HEK293 (cell line): ENCODE measurements around the gene SMIM13.

ENCODE experiments used
- HOXD13 ChIP-seq: sonication (generic); formaldehyde crosslinking; IDR thresholded peaks from 2 replicates; pipeline ENCODE4 v1.8.0; 2022; ENCODE audit warnings: missing genetic modification reagents, borderline replicate concordance
- OVOL3 ChIP-seq: fragments of 450-650 bp; formaldehyde crosslinking; IDR thresholded peaks from 2 replicates; pipeline ENCODE4 v1.5.1; 2016; ENCODE audit warnings: missing biosample characterization, missing genetic modification characterization
- SETDB1 ChIP-seq: IDR thresholded peaks from one replicate; pipeline ENCODE4 v1.6.1; 2017; ENCODE audit warnings: mild to moderate bottlenecking, low read length, moderate library complexity, mixed read lengths; ENCODE audit not compliant: insufficient read length
- TRIM28 ChIP-seq: IDR thresholded peaks from 2 replicates; pipeline ENCODE4 v1.6.1; 2011; ENCODE audit warnings: low read length, control low read depth, borderline replicate concordance
- ZBTB8A ChIP-seq: fragments of 450-650 bp; formaldehyde crosslinking; IDR thresholded peaks from 2 replicates; pipeline ENCODE4 v1.5.1; 2016; ENCODE audit warnings: missing biosample characterization, missing genetic modification characterization
- ZFP41 ChIP-seq: fragments of 450-650 bp; formaldehyde crosslinking; IDR thresholded peaks from 2 replicates; pipeline ENCODE4 v1.5.1; 2016; ENCODE audit warnings: missing biosample characterization, missing genetic modification characterization, borderline replicate concordance
- ZNF157 ChIP-seq: fragments of 450-650 bp; formaldehyde crosslinking; IDR thresholded peaks from 2 replicates; pipeline ENCODE4 v1.5.1; 2016; ENCODE audit warnings: missing biosample characterization, missing genetic modification characterization
- ZNF202 ChIP-seq: fragments of 450-650 bp; formaldehyde crosslinking; IDR thresholded peaks from 2 replicates; pipeline ENCODE4 v1.5.1; 2016; ENCODE audit warnings: missing biosample characterization, missing genetic modification characterization, borderline replicate concordance
- ZNF274 ChIP-seq, 2 experiments: fragments of 200-500 bp in 1 of 2; fragments of 450-650 bp in 1 of 2; sonication (Bioruptor generic) in 1 of 2; formaldehyde crosslinking in 1 of 2; IDR thresholded peaks; 2 replicates each; pipeline versions ENCODE4 v1.5.1 to v1.6.1; 2014 to 2016; ENCODE audit warnings: borderline replicate concordance in 1 of 2, inconsistent platforms in 1 of 2, low read length in 1 of 2, missing biosample characterization in 1 of 2, missing genetic modification characterization in 1 of 2
- TF ChIP-seq, protein P1 (sequence below): fragments of 450-650 bp; formaldehyde crosslinking; IDR thresholded peaks from 2 replicates; pipeline ENCODE4 v1.5.1; 2016; ENCODE audit warnings: missing biosample characterization, missing genetic modification characterization
- TF ChIP-seq, protein P2 (sequence below): fragments of 450-650 bp; formaldehyde crosslinking; IDR thresholded peaks from 2 replicates; pipeline ENCODE4 v1.5.1; 2016; ENCODE audit warnings: missing biosample characterization, missing genetic modification characterization
- TF ChIP-seq, protein P3 (sequence below): fragments of 450-650 bp; formaldehyde crosslinking; IDR thresholded peaks from 2 replicates; pipeline ENCODE4 v1.5.1; 2016; ENCODE audit warnings: missing biosample characterization, missing genetic modification characterization
- TF ChIP-seq, protein P4 (sequence below): fragments of 450-650 bp; formaldehyde crosslinking; IDR thresholded peaks from 2 replicates; pipeline ENCODE4 v1.5.1; 2016; ENCODE audit warnings: missing biosample characterization, missing genetic modification characterization

DNA sequence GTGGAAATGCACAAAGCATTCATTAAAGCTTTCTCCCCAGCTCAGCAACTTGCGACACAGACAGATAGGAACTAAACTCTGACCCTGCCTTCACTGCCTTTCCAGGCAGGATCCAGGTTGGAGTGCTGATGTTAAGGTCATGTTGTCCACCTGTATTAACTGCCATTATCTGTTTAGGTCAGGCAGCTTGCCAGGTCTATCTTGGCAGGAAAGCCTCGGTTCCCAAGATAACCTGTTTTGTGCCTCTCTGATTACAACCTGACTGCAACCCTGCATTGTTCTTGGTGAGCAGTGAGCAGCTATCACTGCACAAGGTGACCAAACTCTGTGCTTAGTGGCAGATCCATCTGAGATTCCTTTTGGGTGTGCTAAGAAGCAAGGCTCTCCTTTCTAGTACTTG, 26.3 kb upstream of the SMIM13 start:
- TF ChIP-seq, protein P1, sequence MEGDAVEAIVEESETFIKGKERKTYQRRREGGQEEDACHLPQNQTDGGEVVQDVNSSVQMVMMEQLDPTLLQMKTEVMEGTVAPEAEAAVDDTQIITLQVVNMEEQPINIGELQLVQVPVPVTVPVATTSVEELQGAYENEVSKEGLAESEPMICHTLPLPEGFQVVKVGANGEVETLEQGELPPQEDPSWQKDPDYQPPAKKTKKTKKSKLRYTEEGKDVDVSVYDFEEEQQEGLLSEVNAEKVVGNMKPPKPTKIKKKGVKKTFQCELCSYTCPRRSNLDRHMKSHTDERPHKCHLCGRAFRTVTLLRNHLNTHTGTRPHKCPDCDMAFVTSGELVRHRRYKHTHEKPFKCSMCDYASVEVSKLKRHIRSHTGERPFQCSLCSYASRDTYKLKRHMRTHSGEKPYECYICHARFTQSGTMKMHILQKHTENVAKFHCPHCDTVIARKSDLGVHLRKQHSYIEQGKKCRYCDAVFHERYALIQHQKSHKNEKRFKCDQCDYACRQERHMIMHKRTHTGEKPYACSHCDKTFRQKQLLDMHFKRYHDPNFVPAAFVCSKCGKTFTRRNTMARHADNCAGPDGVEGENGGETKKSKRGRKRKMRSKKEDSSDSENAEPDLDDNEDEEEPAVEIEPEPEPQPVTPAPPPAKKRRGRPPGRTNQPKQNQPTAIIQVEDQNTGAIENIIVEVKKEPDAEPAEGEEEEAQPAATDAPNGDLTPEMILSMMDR = no peak
- TF ChIP-seq ZNF157 = no peak
- no peak for TF ChIP-seq HOXD13 (CRISPR knock-in tag)
- TF ChIP-seq ZNF202 (tag by site-specific recombination) = no peak
- no peak for TF ChIP-seq OVOL3 (tag by site-specific recombination)
- TF ChIP-seq SETDB1 = no peak
- no peak for TF ChIP-seq ZFP41 (tag by site-specific recombination)
- no peak for TF ChIP-seq ZNF274 (IDR thresholded peaks at IDR 0.05; ENCODE audit: low read length)
- no peak for TF ChIP-seq ZNF274 (tag by site-specific recombination; IDR thresholded peaks at IDR 0.05; ENCODE audit: borderline replicate concordance)
- TF ChIP-seq, protein P2, sequence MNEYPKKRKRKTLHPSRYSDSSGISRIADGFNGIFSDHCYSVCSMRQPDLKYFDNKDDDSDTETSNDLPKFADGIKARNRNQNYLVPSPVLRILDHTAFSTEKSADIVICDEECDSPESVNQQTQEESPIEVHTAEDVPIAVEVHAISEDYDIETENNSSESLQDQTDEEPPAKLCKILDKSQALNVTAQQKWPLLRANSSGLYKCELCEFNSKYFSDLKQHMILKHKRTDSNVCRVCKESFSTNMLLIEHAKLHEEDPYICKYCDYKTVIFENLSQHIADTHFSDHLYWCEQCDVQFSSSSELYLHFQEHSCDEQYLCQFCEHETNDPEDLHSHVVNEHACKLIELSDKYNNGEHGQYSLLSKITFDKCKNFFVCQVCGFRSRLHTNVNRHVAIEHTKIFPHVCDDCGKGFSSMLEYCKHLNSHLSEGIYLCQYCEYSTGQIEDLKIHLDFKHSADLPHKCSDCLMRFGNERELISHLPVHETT = no peak
- TF ChIP-seq TRIM28 = no peak
- TF ChIP-seq ZBTB8A (tag by site-specific recombination) = no peak
- TF ChIP-seq, protein P3, sequence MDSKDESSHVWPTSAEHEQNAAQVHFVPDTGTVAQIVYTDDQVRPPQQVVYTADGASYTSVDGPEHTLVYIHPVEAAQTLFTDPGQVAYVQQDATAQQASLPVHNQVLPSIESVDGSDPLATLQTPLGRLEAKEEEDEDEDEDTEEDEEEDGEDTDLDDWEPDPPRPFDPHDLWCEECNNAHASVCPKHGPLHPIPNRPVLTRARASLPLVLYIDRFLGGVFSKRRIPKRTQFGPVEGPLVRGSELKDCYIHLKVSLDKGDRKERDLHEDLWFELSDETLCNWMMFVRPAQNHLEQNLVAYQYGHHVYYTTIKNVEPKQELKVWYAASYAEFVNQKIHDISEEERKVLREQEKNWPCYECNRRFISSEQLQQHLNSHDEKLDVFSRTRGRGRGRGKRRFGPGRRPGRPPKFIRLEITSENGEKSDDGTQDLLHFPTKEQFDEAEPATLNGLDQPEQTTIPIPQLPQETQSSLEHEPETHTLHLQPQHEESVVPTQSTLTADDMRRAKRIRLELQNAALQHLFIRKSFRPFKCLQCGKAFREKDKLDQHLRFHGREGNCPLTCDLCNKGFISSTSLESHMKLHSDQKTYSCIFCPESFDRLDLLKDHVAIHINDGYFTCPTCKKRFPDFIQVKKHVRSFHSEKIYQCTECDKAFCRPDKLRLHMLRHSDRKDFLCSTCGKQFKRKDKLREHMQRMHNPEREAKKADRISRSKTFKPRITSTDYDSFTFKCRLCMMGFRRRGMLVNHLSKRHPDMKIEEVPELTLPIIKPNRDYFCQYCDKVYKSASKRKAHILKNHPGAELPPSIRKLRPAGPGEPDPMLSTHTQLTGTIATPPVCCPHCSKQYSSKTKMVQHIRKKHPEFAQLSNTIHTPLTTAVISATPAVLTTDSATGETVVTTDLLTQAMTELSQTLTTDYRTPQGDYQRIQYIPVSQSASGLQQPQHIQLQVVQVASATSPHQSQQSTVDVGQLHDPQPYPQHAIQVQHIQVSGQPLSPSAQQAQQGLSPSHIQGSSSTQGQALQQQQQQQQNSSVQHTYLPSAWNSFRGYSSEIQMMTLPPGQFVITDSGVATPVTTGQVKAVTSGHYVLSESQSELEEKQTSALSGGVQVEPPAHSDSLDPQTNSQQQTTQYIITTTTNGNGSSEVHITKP (tag by site-specific recombination) = no peak
- TF ChIP-seq, protein P4, sequence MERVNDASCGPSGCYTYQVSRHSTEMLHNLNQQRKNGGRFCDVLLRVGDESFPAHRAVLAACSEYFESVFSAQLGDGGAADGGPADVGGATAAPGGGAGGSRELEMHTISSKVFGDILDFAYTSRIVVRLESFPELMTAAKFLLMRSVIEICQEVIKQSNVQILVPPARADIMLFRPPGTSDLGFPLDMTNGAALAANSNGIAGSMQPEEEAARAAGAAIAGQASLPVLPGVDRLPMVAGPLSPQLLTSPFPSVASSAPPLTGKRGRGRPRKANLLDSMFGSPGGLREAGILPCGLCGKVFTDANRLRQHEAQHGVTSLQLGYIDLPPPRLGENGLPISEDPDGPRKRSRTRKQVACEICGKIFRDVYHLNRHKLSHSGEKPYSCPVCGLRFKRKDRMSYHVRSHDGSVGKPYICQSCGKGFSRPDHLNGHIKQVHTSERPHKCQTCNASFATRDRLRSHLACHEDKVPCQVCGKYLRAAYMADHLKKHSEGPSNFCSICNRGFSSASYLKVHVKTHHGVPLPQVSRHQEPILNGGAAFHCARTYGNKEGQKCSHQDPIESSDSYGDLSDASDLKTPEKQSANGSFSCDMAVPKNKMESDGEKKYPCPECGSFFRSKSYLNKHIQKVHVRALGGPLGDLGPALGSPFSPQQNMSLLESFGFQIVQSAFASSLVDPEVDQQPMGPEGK (tag by site-specific recombination) = no peak
